Naive thymus-derived CD4-positive, alpha-beta T cell (primary cell): ENCODE measurements around the gene SGMS1. TPM values are rescaled to one million over a fixed set of nuclear protein-coding genes. Genes with fewer than 3 reads are reported as not detected.
"Not testable (repeated sequence)": the region's sequence is repeated elsewhere in the genome, so short reads cannot be mapped to it uniquely, and the experiment has no call there.

ENCODE experiments used
- ATAC-seq: fragments of 150-1000 bp; cut with Tn5 transposase; 2 replicates; pipeline ENCODE4 v1.10.0; 2021; ENCODE audit warnings: mild to moderate bottlenecking, moderate library complexity
- CTCF ChIA-PET: fragments of 350-600 bp; sonication (Branson Sonifier 250); formaldehyde crosslinking; loops from one replicate; lab custom pipeline; 2021; ENCODE audit warnings: antibody characterized with exemption; lab: Charles Lee
- POLR2A ChIA-PET: fragments of 350-600 bp; sonication (Branson Sonifier 250); formaldehyde crosslinking; loops from one replicate; lab custom pipeline; 2021; ENCODE audit warnings: antibody characterized with exemption, inconsistent platforms; lab: Charles Lee
- DNase-seq, 9 donors: peaks; one replicate each; pipeline versions ENCODE4 v3.0.0 to v3.0.0-alpha.2; 2020 to 2022; ENCODE audit warnings: mixed read lengths in 1 of 9
- H3K27ac ChIP-seq: one replicate; pipeline ENCODE4 v1.7.0; 2013; ENCODE audit warnings: mild to moderate bottlenecking, low read depth, low read length, moderate library complexity
- H3K27me3 ChIP-seq, 2 donors: one replicate each; pipeline ENCODE4 v1.7.0; 2013; ENCODE audit warnings: low read length in 2 of 2, mild to moderate bottlenecking in 2 of 2, moderate library complexity in 2 of 2; ENCODE audit not compliant: control insufficient read depth in 2 of 2, insufficient read depth in 2 of 2
- H3K36me3 ChIP-seq, 3 experiments: 1 replicate in 2 of 3; 2 replicates in 1 of 3; pipeline ENCODE4 v1.7.0; 2013; ENCODE audit warnings: low read length in 3 of 3, mild to moderate bottlenecking in 3 of 3, moderate library complexity in 1 of 3; ENCODE audit not compliant: insufficient read depth in 3 of 3, control insufficient read depth in 2 of 3
- H3K4me1 ChIP-seq, 2 donors: one replicate each; pipeline ENCODE4 v1.7.0; 2013; ENCODE audit warnings: low read length in 2 of 2, mild to moderate bottlenecking in 2 of 2, moderate library complexity in 1 of 2; ENCODE audit not compliant: control insufficient read depth in 2 of 2, insufficient read depth in 2 of 2
- H3K4me3 ChIP-seq: 2 replicates; pipeline ENCODE4 v1.7.0; 2013; ENCODE audit warnings: mild to moderate bottlenecking, low read length
- H3K9me3 ChIP-seq, 3 experiments: 1 replicate in 2 of 3; 2 replicates in 1 of 3; pipeline ENCODE4 v1.7.0; 2013; ENCODE audit warnings: low read length in 3 of 3; ENCODE audit not compliant: control insufficient read depth in 2 of 3
- H3K27ac Mint-ChIP-seq, 9 donors: one replicate each; pipeline ENCODE4 v1.8.0; 2020 to 2022; ENCODE audit warnings: mixed read lengths in 9 of 9, mild to moderate bottlenecking in 8 of 9, moderate library complexity in 5 of 9, inconsistent platforms in 2 of 9
- H3K27me3 Mint-ChIP-seq, 5 donors: one replicate each; pipeline ENCODE4 v1.8.0; 2021 to 2022; ENCODE audit warnings: mixed read lengths in 5 of 5, mild to moderate bottlenecking in 1 of 5
- H3K36me3 Mint-ChIP-seq, 5 donors: one replicate each; pipeline ENCODE4 v1.8.0; 2020 to 2022; ENCODE audit warnings: mixed read lengths in 5 of 5, mild to moderate bottlenecking in 3 of 5, inconsistent platforms in 1 of 5
- H3K4me1 Mint-ChIP-seq, 7 donors: one replicate each; pipeline ENCODE4 v1.8.0; 2020 to 2022; ENCODE audit warnings: mixed read lengths in 7 of 7, mild to moderate bottlenecking in 3 of 7, inconsistent platforms in 1 of 7
- H3K4me3 Mint-ChIP-seq, 10 donors: one replicate each; pipeline ENCODE4 v1.8.0; 2020 to 2022; ENCODE audit warnings: mild to moderate bottlenecking in 10 of 10, mixed read lengths in 10 of 10, moderate library complexity in 6 of 10, inconsistent platforms in 2 of 10
- H3K9me3 Mint-ChIP-seq, 11 donors: one replicate each; pipeline ENCODE4 v1.8.0; 2020 to 2022; ENCODE audit warnings: mixed read lengths in 11 of 11, mild to moderate bottlenecking in 4 of 11, inconsistent platforms in 1 of 11, moderate library complexity in 1 of 11
- intact Hi-C, 2 donors: fragments of 100-400 bp; cut with micrococcal nuclease; formaldehyde crosslinking; loops; one replicate each; pipeline ENCODE4 v1.15.1; 2023
- polyA plus RNA-seq, 2 donors: library from polyadenylated mRNA; unstranded; fragments of 300-500 nt; fragmentation: Illumina TruSeq; gene quantifications; one replicate each; pipeline ENCODE4 v1.2.3, GENCODE V29; 2021
- total RNA-seq, 6 experiments: library from RNA in 5 of 6; stranded (reverse) in 5 of 6; gene quantifications; 1 replicate in 5 of 6; 2 replicates in 1 of 6; pipeline ENCODE4 v1.2.3 and lab custom pipeline; 2021 to 2026

Gene SGMS1
- total and polyA plus RNA-seq, 7 experiments from 2014 or later: 11.5 to 45.7 (median 29.4) TPM

GRCh38 chr10:50431133-50431532 is 192.6 kb downstream of the SGMS1 start:
- peaks cover 16 to 37% (median 27%) of the 10 kb centered on the region in 7 donors for H3K4me1 Mint-ChIP-seq
- H3K4me3 Mint-ChIP-seq: peak overlapping the region in 1 of 10 donors; percentile 26
- no peaks in the 10 kb centered on the region for H3K27me3 Mint-ChIP-seq
- CTCF ChIA-PET: no interaction called here
- H3K27ac Mint-ChIP-seq: peak overlapping the region in 1 of 9 donors; percentile 15
- intact Hi-C loops: loop anchor here in 1 of 2 donors (5.0 kb wide), 1 partner anchor 191 kb away; the partner anchor contains the start of gene SGMS1
- POLR2A ChIA-PET: no interaction called here
- peaks cover 0 to 13% of the 10 kb centered on the region in 2 donors for H3K4me1 ChIP-seq
- ATAC-seq: no peak
- no peak overlapping the region for H3K27ac ChIP-seq
- H3K36me3 ChIP-seq: no peaks in the 10 kb centered on the region
- no peak for DNase-seq
- H3K36me3 Mint-ChIP-seq: peaks cover 0 to 71% (median 57%) of the 10 kb centered on the region in 5 donors
- peaks cover 0 to 7% (median 0%) of the 10 kb centered on the region in 11 donors for H3K9me3 Mint-ChIP-seq
- no peak overlapping the region for H3K4me3 ChIP-seq
- H3K9me3 ChIP-seq: no peaks in the 10 kb centered on the region
- no peaks in the 10 kb centered on the region for H3K27me3 ChIP-seq

DNA sequence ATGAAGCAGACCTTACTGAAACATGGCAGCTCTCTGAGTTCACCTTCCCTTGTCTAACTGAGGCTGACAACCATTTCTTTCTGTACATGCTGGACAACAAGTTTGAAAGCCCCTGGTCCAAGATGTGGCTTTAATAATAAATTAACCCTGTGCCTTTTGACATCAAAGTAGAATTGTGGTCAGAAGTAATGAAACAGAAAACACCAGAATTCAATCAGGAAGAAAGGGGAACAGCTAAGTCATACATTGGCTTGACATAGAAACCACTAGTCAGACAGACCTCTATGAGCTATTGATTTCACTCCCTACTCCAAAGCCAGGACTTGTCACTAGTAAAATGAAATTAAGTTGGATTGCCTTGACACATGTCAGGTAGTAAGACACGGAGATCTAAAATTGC is 197.3 kb downstream of the SGMS1 start:
- Mint-ChIP-seq H3K27ac (no peak overlapping the region), H3K36me3 (peaks cover 0 to 62% (median 48%) of the 10 kb centered on the region in 5 donors), H3K9me3 (peaks cover 0 to 4% (median 0%) of the 10 kb centered on the region in 11 donors), H3K27me3 (no peaks in the 10 kb centered on the region), H3K4me1 (peaks cover 12 to 28% (median 15%) of the 10 kb centered on the region in 7 donors), H3K4me3 (no peak overlapping the region)
- Histone ChIP-seq H3K4me3 (no peak overlapping the region), H3K27ac (no peak overlapping the region), H3K9me3 (no peaks in the 10 kb centered on the region), H3K4me1 (peaks cover 0 to 4% of the 10 kb centered on the region in 2 donors), H3K27me3 (no peaks in the 10 kb centered on the region), H3K36me3 (no peaks in the 10 kb centered on the region)
- no peak for DNase-seq
- ChIA-PET CTCF (interaction anchor here (1.0 kb wide), 1 partner anchor 23 kb away, joined by 3 read pairs; no protein-coding TSS in a partner anchor), POLR2A (interaction anchor here (1.0 kb wide), 1 partner anchor 230 kb away, joined by 4 read pairs; no protein-coding TSS in a partner anchor)
- intact Hi-C loops: loop anchor here in 1 of 2 donors (10.0 kb wide), 1 partner anchor 308 kb away; the partner anchor contains the start of gene ASAH2B
- no peak for ATAC-seq

DNA sequence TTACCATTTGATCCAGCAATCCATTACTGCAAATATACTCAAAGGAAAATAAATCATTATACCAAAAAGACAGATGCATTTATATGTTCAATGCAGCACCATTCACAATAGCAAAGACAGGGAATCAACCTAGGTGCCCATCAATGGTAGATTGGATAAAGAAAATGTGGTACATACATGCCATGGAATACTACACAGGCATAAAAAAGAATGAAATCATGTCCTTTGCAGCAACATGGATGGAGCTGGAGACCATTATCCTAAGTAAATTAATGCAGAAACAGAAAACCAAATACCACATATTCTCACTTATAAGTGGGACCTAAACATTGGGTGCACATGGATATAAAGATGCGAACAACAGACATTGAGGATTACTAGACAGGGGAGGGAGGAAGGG is 198.5 kb downstream of the SGMS1 start:
- H3K9me3 ChIP-seq, ATAC-seq, H3K27ac Mint-ChIP-seq, H3K27ac ChIP-seq, CTCF ChIA-PET, POLR2A ChIA-PET, H3K9me3 Mint-ChIP-seq, H3K27me3 Mint-ChIP-seq, H3K4me3 Mint-ChIP-seq, DNase-seq, H3K4me1 ChIP-seq, H3K4me3 ChIP-seq, H3K27me3 ChIP-seq, H3K36me3 ChIP-seq: not testable (repeated sequence)
- peaks cover 21 to 35% (median 23%) of the 10 kb centered on the region in 7 donors for H3K4me1 Mint-ChIP-seq
- intact Hi-C loops: loop anchor here in 1 of 2 donors (10.0 kb wide), 1 partner anchor 310 kb away; the partner anchor contains the start of gene ASAH2B
- peaks cover 0 to 56% (median 38%) of the 10 kb centered on the region in 5 donors for H3K36me3 Mint-ChIP-seq

GRCh38 chr10:50423448-50423847 is 200.3 kb downstream of the SGMS1 start:
- intact Hi-C loops: loop anchor here (5.0 to 10.0 kb wide), 2 partner anchors 199 to 311 kb away; partner anchors contain the start of genes ASAH2B (in 1 of the 2) and SGMS1 (in 1 of the 2)
- Histone ChIP-seq H3K27ac (no peak overlapping the region), H3K36me3 (no peaks in the 10 kb centered on the region), H3K4me3 (no peak overlapping the region), H3K27me3 (no peaks in the 10 kb centered on the region), H3K9me3 (no peaks in the 10 kb centered on the region), H3K4me1 (peaks cover 4 to 7% of the 10 kb centered on the region in 2 donors)
- ChIA-PET CTCF (no interaction called here), POLR2A (no interaction called here)
- Mint-ChIP-seq H3K27me3 (no peaks in the 10 kb centered on the region), H3K9me3 (peaks cover 0 to 4% (median 0%) of the 10 kb centered on the region in 11 donors), H3K36me3 (peaks cover 0 to 48% (median 33%) of the 10 kb centered on the region in 5 donors), H3K4me3 (no peak overlapping the region), H3K4me1 (peaks cover 25 to 53% (median 32%) of the 10 kb centered on the region in 7 donors), H3K27ac (no peak overlapping the region)
- no peak for ATAC-seq
- DNase-seq: no peak

DNA sequence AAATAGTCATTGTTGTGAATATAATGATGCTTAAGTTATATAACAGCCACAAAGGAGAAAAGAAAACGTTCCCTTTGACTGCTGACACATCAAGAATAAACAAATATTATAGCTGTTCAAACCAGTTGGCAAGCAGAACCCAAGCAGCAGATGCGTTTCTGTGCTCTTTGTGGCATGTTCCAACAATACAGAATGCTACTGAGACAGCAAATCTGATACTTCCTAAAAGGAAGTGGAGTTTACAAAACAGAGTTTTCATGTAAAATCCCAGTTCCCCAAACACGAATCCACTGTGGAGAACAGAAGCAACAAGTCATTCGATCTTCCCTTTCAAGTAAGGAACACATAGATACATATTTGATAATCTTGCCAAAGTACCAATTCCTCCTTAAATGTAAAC is 201.5 kb downstream of the SGMS1 start:
- no peak overlapping the region for H3K4me3 ChIP-seq
- no peaks in the 10 kb centered on the region for H3K27me3 ChIP-seq
- H3K36me3 ChIP-seq: no peaks in the 10 kb centered on the region
- intact Hi-C loops: loop anchor here (5.0 to 10.0 kb wide), 2 partner anchors 200 to 313 kb away; partner anchors contain the start of genes ASAH2B (in 1 of the 2) and SGMS1 (in 1 of the 2)
- no peak overlapping the region for H3K4me3 Mint-ChIP-seq
- ChIA-PET POLR2A (no interaction called here), CTCF (no interaction called here)
- H3K9me3 Mint-ChIP-seq: peaks cover 0 to 4% (median 0%) of the 10 kb centered on the region in 11 donors
- no peak overlapping the region for H3K27ac ChIP-seq
- no peak for ATAC-seq
- peaks cover 0 to 37% (median 24%) of the 10 kb centered on the region in 5 donors for H3K36me3 Mint-ChIP-seq
- peaks cover 4 to 7% of the 10 kb centered on the region in 2 donors for H3K4me1 ChIP-seq
- H3K4me1 Mint-ChIP-seq: peaks cover 25 to 52% (median 42%) of the 10 kb centered on the region in 7 donors
- no peaks in the 10 kb centered on the region for H3K9me3 ChIP-seq
- no peak for DNase-seq
- H3K27me3 Mint-ChIP-seq: no peaks in the 10 kb centered on the region
- peak overlapping the region in 1 of 9 donors; percentile 12 for H3K27ac Mint-ChIP-seq

GRCh38 chr10:50421026-50421719 is 202.6 kb downstream of the SGMS1 start:
- POLR2A ChIA-PET: no interaction called here
- H3K9me3 ChIP-seq: no peaks in the 10 kb centered on the region
- DNase-seq (peak in 3 of 9 donors; percentile 10 to 24 (median 13)), ATAC-seq (peak; percentile 49)
- H3K36me3 Mint-ChIP-seq: peaks cover 0 to 31% (median 20%) of the 10 kb centered on the region in 5 donors
- peaks cover 0 to 4% (median 0%) of the 10 kb centered on the region in 11 donors for H3K9me3 Mint-ChIP-seq
- intact Hi-C loops: loop anchor here (2.0 to 10.0 kb wide), 3 partner anchors 14 to 314 kb away; partner anchors contain the start of genes ASAH2B (in 1 of the 2) and SGMS1 (in 1 of the 2)
- H3K27ac ChIP-seq: no peak overlapping the region
- H3K4me1 ChIP-seq: peaks cover 4 to 7% of the 10 kb centered on the region in 2 donors
- no peak overlapping the region for H3K4me3 ChIP-seq
- H3K4me1 Mint-ChIP-seq: peaks cover 25 to 56% (median 42%) of the 10 kb centered on the region in 7 donors
- H3K27me3 Mint-ChIP-seq: no peaks in the 10 kb centered on the region
- CTCF ChIA-PET: no interaction called here
- H3K27me3 ChIP-seq: no peaks in the 10 kb centered on the region
- H3K4me3 Mint-ChIP-seq: peak overlapping the region in 1 of 10 donors; percentile 8
- peak overlapping the region in 1 of 9 donors; percentile 5 for H3K27ac Mint-ChIP-seq
- no peaks in the 10 kb centered on the region for H3K36me3 ChIP-seq
